NCI-H2196 (cell line): ENCODE data around the gene PRPF4.
A peak's percentile ranks its signal among the peaks of the same experiment; 100 is the strongest.
"Not testable (repeated sequence)": the region's sequence is repeated elsewhere in the genome, so short reads cannot be mapped to it uniquely, and the experiment has no call there.

Experiments
- DNase-seq: peaks from one replicate; lab custom pipeline; 2025; ENCODE audit not compliant: unreplicated experiment; lab: John Stamatoyannopoulos, UW

The PRPF4 gene

DNA sequence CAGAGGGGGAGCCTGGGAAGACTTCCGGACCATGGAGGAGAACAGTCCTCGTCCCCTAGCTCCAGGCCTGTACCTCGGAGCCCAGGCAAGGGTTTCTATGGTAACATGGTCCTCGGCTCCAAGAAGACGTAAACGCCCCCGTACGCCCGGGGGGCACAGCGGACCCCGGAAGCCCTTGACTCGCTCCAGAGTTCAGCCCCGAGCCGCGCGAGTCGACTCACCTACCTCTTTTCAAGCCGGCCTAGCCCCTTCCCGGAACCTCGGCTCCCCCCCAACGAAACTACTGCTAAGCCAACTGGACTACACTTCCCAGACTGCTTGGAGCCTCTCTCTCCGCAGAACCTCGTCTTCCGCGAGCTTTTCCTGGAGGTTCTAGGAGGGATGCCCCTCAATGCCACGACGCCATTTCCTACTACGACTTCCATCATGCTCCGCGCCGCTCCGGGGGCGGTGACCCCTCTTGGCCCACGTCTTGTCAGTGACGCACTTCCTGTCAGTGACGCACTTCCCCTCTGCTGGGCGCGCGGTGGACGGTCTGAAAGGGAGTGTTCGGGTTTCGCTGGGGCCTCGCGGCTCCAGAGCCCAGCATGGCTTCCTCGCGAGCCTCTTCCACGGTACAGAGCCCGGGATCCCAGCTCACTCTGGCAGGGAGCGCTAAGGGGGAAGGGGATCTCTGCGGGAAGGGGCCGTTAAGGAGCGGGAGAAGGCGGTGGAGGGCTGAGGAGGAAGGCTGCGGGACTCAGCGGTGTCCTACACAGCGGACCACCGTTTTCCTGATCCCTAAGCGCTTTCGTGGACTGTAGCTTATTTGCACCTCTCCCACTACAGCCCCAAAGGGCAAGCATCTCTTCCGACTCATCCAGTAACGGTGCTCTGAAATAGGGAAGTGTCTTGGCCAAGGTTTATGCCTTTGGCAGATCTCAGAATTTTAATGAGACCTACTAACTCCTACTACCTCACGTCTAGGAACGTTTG lies at the start of gene PRPF4, which contains the start of gene CDC26:
PRPF4 (plus strand) TSS at position 502 of the 975 bp plus-strand sequence; CDS start at position 588, 86 bp downstream.
CDC26 (minus strand) TSS at position 416 of the 975 bp plus-strand sequence. CDS start 3,065 bp downstream, outside the sequence.
- peak; percentile 97 for DNase-seq

DNA sequence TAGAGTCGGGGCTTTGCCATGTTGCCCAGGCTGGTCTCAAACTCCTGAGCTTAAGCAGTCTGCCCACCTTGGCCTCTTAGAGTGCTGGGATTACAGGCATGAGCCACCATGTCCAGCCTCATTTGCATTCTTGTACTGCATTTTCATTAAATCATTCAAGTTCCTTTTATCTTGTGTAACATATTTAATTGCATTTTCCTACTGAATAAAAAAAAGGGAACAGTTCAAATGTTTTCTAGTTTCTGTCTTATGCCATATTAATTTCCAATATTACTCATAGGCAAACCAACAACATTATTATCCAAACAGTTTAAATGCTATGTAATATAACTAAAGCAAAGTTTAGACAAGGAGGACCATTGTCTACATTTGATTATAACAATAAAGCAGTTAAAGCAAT lies 48.0 kb upstream of the PRPF4 start:
- DNase-seq = no peak

- peak; percentile 20 for DNase-seq
These were observed 47.3 kb upstream of the PRPF4 start for GRCh38 chr9:113228130-113228665.

DNA sequence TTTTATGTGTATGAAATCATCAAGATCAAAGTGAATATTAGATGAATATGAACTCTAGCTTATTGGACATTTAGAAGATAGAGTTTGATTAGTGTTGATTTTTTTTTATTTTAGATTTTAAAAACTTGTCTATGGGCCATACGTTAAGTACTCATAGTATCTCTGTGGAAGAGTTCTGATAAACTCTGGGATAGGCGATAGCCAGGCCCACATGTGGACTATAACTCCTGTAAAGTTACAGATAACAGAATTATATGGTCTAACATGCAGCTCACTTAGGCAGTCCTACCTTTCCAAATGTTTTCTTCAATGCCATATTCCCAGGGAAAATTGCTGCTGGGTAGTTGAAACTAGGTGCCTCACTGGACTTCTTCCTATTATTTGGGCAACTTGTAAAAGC lies 43.8 kb upstream of the PRPF4 start:
- no peak for DNase-seq

GRCh38 chr9:113235701-113236255 lies 39.7 kb upstream of the PRPF4 start:
- not testable (repeated sequence) for DNase-seq

- no peak for DNase-seq
These were observed 38.4 kb upstream of the PRPF4 start for GRCh38 chr9:113237026-113237425.

DNA sequence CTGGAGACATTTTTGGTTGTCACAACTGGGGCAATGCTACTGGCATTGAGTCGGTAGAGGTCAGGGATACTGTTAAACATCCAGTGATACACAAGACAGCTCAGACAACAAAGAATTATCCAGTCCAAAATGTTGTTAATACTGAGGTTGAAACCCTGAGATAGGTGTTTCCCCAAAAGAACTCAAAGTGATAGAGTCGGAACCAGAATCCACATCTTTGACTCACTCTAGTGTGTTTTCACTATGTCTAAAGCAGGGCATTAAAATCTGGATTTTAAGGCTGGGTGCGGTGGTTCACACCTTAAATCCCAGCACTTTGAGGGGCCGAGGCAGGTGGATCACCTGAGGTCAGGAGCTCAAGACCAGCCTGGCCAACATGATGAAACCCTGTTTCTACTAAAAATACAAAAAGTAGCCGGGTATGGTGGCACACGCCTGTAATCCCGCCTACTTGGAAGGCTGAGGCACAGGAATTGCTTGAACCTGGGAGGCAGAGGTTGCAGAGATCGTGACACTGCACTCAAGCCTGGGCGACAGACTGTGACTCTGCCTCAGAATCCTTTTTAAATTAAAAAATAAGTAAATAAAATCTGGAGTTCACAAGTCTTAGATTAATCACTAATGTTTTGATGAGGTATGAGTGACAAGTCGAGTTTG lies 37.1 kb upstream of the PRPF4 start:
- no peak for DNase-seq

DNA sequence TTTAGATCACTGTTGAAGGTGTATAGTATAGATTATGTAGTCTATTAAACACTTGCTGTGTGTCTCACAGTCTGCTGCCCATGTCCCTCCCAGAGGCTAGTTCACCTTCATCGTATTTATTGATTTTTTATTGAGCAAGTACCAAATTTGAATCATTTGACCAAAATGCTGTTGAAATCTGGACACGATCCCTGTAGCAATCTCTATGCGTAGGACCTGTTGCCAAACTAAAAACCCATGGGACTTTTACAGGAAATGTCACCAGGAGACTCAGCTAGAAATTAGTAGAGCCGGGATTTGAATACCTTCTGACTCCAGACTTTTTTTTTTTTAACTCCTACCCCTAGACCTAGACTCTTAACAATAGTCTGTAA lies 36.6 kb upstream of the PRPF4 start:
- no peak for DNase-seq

DNA sequence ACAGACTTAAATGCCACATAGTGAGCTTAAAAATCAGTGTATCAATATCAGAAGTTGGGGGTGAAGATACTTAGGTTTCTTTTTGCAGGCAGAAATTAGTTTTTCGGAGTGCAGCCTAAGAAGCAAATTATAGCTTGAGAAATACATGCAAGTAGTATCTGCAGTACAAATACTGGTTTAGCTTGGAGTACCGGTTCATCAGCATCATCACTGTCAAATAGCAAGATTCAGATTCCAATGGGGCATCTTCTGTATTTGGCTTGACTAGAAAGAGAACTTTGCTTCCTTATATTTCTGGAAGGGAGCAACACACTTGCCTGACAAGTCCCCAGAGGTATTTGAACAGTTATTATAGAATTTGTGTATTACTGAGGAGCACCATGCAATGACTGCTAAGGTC lies 34.3 kb upstream of the PRPF4 start:
- DNase-seq = no peak

DNA sequence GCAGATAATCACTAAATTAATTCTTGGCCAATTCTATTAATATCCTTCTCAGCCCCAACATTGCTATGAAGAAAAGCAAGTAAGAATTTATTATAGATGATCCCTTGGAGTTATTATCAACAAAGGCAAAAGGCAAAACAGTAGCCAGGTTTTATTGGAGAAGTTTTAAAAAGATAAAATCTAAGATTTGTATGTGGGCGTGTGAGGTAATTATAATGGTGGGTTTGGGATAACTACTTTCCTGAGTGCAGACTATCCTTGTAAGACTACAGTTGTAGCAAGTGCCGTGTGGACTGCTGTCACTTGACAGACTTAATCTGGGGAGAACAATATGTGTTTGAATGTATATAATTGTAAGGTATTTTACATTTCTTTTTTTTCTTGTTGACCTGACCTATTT lies 30.9 kb upstream of the PRPF4 start:
- DNase-seq = no peak

DNA sequence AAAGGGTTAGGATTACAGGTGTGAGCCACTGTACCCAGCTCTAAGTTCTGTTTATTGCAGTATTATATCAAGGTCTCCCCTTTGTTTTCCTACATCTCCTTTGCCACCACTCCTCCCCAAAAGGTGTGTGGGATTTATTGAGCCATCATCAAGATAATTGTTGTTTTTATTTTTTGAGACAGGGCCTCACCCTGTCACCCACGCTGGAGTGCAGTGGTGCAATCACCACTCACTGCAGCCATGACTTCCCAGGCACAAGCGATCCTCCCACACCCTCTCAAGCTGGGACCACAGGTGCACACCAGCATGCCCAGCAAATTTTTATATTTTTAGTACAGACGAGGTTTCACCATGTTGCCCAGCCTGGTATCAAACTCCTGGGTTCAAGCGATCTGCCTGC lies 29.6 kb upstream of the PRPF4 start:
- DNase-seq = no peak

DNA sequence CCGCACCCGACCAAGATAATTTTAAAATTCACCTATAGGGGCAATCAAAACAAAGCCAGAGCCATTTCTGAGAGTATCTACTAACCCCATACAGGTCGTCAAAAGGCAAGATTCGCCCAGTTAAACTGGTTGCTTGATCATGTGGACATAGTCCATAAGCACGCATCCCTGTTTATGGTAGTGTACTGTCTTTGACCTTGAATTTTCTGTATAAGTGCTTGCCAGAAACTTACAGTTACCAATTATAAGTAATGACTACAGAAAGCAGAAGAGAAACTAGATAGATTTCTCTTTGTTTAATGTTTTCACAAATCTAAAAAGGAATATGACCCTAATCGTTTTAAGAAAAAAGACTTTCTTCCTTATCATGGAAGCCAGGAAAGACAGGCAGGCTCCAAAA lies 28.5 kb upstream of the PRPF4 start:
- DNase-seq = no peak

DNA sequence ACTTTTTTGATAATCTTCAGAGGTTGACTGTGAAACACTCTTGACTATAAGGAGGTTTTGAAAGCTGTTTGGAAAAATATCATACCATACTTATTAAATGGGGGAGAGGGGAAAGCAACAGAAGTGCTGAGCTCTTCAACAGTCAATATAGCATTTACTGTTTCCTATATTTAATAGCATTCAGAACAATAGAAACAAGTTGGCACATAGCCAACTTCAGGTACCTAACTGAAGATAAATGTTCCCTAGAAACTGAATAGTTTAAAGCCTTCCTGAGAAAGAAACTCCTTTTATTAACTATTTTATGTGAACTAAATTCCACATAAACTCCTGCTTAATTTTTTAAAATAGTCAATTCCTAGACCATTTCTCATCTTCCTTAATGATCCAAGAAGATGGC lies 27.8 kb upstream of the PRPF4 start:
- DNase-seq = no peak

DNA sequence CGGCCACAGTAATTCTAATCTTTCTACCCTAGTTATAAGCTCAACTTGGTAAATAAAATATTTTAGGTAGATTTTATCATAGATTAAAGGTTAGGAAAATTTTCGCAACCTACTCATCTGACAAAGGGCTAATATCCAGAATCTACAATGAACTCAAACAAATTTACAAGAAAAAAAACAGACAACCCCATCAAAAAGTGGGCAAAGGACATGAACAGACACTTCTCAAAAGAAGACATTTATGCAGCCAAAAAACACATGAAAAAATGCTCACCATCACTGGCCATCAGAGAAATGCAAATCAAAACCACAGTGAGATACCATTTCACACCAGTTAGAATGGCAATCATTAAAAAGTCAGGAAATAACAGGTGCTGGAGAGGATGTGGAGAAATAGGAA lies 25.8 kb upstream of the PRPF4 start:
- DNase-seq = not testable (repeated sequence)

GRCh38 chr9:113250807-113251206 lies 24.7 kb upstream of the PRPF4 start:
- DNase-seq = no peak

GRCh38 chr9:113254991-113255390 lies 20.5 kb upstream of the PRPF4 start:
- no peak for DNase-seq

- DNase-seq = no peak
These were observed 20.0 kb upstream of the PRPF4 start for GRCh38 chr9:113255438-113255837.

DNA sequence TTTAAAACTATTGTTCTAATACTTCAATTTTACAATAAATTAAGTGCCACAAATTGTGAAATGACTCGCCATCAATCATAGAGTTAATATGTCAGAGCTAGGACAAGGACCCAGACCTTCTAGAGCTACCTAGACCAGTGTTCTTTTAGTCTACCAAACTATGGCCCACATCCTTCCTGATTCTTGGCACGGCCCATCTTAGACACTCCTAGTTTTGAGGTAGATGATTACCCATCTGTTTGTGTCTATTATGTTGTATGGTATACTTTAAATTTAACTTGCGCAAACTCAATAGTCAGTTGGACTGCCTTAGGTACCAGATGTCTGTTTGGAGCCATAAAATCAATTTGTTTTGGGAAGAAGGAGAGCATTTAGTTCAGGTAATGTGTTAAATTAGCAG lies 17.6 kb upstream of the PRPF4 start:
- DNase-seq = no peak

DNA sequence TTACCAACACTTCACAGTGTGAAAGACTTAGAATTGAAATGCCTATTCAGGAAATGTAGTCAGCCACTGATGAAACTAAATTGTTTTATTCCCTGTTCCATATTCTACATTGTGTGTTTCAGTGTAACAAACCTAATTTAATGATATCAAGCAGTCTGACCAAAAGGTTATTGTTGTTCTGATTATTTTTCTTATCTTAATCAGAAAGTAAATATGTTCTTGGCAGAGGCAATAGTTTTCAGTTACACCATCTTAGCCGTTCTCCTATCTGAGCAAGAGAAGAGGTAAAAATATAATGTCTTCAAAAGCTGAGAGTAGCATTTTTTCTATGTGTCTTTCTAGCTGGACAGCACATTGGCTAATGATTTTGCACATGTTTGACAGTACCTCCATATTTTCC lies 17.2 kb upstream of the PRPF4 start:
- DNase-seq = no peak

DNA sequence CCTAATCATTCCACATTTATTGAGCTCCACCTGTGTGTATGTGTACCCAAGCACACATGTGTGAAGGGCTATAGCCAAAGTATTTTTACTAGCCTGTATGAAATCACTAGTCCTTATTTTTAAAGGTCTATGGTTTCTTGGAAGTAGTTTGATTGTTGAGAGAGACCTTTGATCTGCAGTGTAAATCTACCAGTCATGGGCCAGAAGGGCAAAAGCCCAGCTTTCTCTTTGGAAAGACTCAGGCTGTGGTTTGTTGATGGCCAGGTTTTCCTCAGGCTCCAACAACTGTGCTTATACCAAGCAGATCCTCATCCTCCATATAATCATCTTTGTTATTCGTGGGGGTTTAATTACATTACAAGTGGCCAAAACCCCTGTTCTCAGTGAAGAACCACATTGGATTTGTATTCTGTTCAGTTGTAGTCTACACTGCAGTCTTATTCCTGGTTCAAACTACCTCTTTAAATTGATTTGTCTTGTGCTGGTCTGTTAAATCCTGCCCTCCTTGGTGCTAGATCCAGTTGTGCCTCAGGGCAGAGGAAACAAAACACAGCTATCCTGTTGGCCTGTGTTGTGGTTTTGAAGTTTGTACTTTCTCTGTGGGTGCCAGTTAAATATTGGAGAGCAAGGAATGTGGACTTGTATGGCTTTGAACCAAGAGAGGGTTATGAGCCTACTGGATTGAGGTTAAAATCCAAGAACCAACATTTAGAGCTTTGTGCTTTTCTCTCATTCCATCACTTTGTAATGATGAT lies 13.4 kb upstream of the PRPF4 start:
- no peak for DNase-seq

GRCh38 chr9:113266174-113266573 lies 9.3 kb upstream of the PRPF4 start:
- no peak for DNase-seq
